ENCODE results near the gene RNFT2.
"Not testable (repeated sequence)": the region's sequence is repeated elsewhere in the genome, so short reads cannot be mapped to it uniquely, and the experiment has no call there.

DNA sequence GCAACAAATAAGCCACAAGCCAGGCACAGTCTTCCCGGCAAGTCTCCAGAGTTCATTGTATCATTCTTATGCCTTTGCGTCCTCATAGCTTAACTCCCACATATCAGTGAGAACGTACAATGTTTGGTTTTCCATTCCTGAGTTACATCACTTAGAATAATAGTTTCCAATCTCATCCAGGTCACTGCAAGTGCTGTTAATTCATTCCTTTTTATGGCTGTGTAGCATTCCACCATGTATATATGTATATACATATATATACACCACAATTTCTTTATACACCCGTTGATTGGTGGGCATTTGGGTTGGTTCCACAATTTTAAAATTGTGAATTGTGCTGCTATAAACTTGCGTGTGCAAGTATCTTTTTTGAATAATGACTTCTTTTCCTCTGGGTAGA lies 16.0 kb downstream of the RNFT2 start:
- TF ChIP-seq, protein P1, sequence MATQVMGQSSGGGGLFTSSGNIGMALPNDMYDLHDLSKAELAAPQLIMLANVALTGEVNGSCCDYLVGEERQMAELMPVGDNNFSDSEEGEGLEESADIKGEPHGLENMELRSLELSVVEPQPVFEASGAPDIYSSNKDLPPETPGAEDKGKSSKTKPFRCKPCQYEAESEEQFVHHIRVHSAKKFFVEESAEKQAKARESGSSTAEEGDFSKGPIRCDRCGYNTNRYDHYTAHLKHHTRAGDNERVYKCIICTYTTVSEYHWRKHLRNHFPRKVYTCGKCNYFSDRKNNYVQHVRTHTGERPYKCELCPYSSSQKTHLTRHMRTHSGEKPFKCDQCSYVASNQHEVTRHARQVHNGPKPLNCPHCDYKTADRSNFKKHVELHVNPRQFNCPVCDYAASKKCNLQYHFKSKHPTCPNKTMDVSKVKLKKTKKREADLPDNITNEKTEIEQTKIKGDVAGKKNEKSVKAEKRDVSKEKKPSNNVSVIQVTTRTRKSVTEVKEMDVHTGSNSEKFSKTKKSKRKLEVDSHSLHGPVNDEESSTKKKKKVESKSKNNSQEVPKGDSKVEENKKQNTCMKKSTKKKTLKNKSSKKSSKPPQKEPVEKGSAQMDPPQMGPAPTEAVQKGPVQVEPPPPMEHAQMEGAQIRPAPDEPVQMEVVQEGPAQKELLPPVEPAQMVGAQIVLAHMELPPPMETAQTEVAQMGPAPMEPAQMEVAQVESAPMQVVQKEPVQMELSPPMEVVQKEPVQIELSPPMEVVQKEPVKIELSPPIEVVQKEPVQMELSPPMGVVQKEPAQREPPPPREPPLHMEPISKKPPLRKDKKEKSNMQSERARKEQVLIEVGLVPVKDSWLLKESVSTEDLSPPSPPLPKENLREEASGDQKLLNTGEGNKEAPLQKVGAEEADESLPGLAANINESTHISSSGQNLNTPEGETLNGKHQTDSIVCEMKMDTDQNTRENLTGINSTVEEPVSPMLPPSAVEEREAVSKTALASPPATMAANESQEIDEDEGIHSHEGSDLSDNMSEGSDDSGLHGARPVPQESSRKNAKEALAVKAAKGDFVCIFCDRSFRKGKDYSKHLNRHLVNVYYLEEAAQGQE (IDR thresholded peaks at IDR 0.05; ENCODE audit: low read depth), result not testable (repeated sequence)
- TF ChIP-seq POLR2A (IDR thresholded peaks at IDR 0.05; ENCODE audit: borderline replicate concordance, extremely low read depth, insufficient read depth, insufficient read length); CEBPB (IDR thresholded peaks at IDR 0.05; ENCODE audit: low read depth); EZH2phosphoT487 (IDR thresholded peaks at IDR 0.05; ENCODE audit: borderline replicate concordance); POLR2AphosphoS5 (IDR thresholded peaks at IDR 0.05; ENCODE audit: low read depth, low read length); TCF7L2 (IDR thresholded peaks at IDR 0.05; ENCODE audit: borderline replicate concordance, extremely low read depth, insufficient read depth, insufficient read length): not testable (repeated sequence)
- TF ChIP-seq, protein P2, sequence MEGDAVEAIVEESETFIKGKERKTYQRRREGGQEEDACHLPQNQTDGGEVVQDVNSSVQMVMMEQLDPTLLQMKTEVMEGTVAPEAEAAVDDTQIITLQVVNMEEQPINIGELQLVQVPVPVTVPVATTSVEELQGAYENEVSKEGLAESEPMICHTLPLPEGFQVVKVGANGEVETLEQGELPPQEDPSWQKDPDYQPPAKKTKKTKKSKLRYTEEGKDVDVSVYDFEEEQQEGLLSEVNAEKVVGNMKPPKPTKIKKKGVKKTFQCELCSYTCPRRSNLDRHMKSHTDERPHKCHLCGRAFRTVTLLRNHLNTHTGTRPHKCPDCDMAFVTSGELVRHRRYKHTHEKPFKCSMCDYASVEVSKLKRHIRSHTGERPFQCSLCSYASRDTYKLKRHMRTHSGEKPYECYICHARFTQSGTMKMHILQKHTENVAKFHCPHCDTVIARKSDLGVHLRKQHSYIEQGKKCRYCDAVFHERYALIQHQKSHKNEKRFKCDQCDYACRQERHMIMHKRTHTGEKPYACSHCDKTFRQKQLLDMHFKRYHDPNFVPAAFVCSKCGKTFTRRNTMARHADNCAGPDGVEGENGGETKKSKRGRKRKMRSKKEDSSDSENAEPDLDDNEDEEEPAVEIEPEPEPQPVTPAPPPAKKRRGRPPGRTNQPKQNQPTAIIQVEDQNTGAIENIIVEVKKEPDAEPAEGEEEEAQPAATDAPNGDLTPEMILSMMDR (IDR thresholded peaks at IDR 0.05 in 2 of 3, conservative IDR thresholded peaks at IDR 0.05 in 1 of 3; ENCODE audit: borderline replicate concordance in 1 of 3, insufficient read depth in 1 of 3, low read depth in 2 of 3, low read length in 2 of 3), result not testable (repeated sequence)
- TF ChIP-seq, protein P3, sequence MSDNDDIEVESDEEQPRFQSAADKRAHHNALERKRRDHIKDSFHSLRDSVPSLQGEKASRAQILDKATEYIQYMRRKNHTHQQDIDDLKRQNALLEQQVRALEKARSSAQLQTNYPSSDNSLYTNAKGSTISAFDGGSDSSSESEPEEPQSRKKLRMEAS (IDR thresholded peaks at IDR 0.05), result not testable (repeated sequence)

All from HCT116 (cell line).